Activated naive CD4-positive, alpha-beta T cell treated with anti-CD3 and anti-CD28 coated beads, Interleukin-2, amount 50 U/mL, for 24 hours (primary cell): ENCODE results near the gene ALDH3A1.

Experiments used
- H3K27ac Mint-ChIP-seq: one replicate; pipeline ENCODE4 v1.8.0; 2021; ENCODE audit warnings: mild to moderate bottlenecking, mixed read lengths
- H3K27me3 Mint-ChIP-seq: one replicate; pipeline ENCODE4 v1.8.0; 2021; ENCODE audit warnings: mixed read lengths
- H3K36me3 Mint-ChIP-seq: one replicate; pipeline ENCODE4 v1.8.0; 2021; ENCODE audit warnings: mixed read lengths
- H3K4me1 Mint-ChIP-seq: one replicate; pipeline ENCODE4 v1.8.0; 2021; ENCODE audit warnings: mixed read lengths
- H3K4me3 Mint-ChIP-seq: one replicate; pipeline ENCODE4 v1.8.0; 2021; ENCODE audit warnings: mild to moderate bottlenecking, mixed read lengths
- H3K9me3 Mint-ChIP-seq: one replicate; pipeline ENCODE4 v1.8.0; 2021; ENCODE audit warnings: mixed read lengths

ALDH3A1 gene

GRCh38 chr17:19738757-19739156, 9.3 kb downstream of the ALDH3A1 start:
- H3K4me3 Mint-ChIP-seq = no peak overlapping the region
- no peaks in the 10 kb centered on the region for H3K9me3 Mint-ChIP-seq
- H3K27me3 Mint-ChIP-seq = no peaks in the 10 kb centered on the region
- H3K36me3 Mint-ChIP-seq = no peaks in the 10 kb centered on the region
- H3K4me1 Mint-ChIP-seq = no peaks in the 10 kb centered on the region
- H3K27ac Mint-ChIP-seq = no peak overlapping the region

DNA sequence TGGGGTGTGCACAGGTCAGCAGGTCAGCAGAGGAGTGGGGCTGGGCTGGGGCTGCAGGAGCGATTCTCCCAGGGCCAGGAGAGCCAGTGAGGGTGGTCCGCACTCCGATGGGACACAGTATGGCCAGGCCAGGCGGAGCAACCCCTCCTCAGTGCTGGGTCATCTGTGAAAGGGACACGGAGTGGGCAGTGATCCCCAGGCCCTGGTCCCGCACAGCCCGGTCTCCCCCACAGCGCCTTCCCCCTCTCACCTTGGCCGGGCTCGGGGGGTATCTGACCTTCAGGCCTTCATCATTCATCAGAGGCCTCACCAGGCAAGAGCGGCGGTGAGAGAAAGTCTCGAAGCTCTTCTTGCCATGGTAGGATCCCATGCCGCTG, 10.0 kb downstream of the ALDH3A1 start:
- Mint-ChIP-seq H3K9me3 (no peaks in the 10 kb centered on the region), H3K36me3 (no peaks in the 10 kb centered on the region), H3K27me3 (no peaks in the 10 kb centered on the region), H3K4me3 (no peak overlapping the region), H3K4me1 (no peaks in the 10 kb centered on the region), H3K27ac (no peak overlapping the region)

- H3K27me3 Mint-ChIP-seq = no peaks in the 10 kb centered on the region
Observed at GRCh38 chr17:19737305-19738072, 10.6 kb downstream of the ALDH3A1 start.

GRCh38 chr17:19736071-19736470, 12.0 kb downstream of the ALDH3A1 start:
- Mint-ChIP-seq H3K9me3 (no peaks in the 10 kb centered on the region), H3K27ac (no peak overlapping the region), H3K4me3 (no peak overlapping the region), H3K27me3 (no peaks in the 10 kb centered on the region), H3K36me3 (no peaks in the 10 kb centered on the region), H3K4me1 (no peaks in the 10 kb centered on the region)

More at GRCh38 chr17:19737305-19738072, 10.6 kb downstream of the ALDH3A1 start:
- no peak overlapping the region for H3K27ac Mint-ChIP-seq
- H3K4me3 Mint-ChIP-seq = no peak overlapping the region
- no peaks in the 10 kb centered on the region for H3K4me1 Mint-ChIP-seq
- no peaks in the 10 kb centered on the region for H3K36me3 Mint-ChIP-seq
- no peaks in the 10 kb centered on the region for H3K9me3 Mint-ChIP-seq

GRCh38 chr17:19733953-19734526, 14.1 kb downstream of the ALDH3A1 start:
- H3K9me3 Mint-ChIP-seq = no peaks in the 10 kb centered on the region
- no peaks in the 10 kb centered on the region for H3K4me1 Mint-ChIP-seq
- peak overlapping the region; percentile 61 for H3K27ac Mint-ChIP-seq
- no peaks in the 10 kb centered on the region for H3K27me3 Mint-ChIP-seq
- no peak overlapping the region for H3K4me3 Mint-ChIP-seq
- no peaks in the 10 kb centered on the region for H3K36me3 Mint-ChIP-seq

- Mint-ChIP-seq H3K27me3 (no peaks in the 10 kb centered on the region), H3K4me3 (no peak overlapping the region), H3K36me3 (no peaks in the 10 kb centered on the region), H3K9me3 (no peaks in the 10 kb centered on the region), H3K4me1 (peaks cover under 1% of the 10 kb centered on the region), H3K27ac (no peak overlapping the region)
Observed at GRCh38 chr17:19731626-19732025, 16.5 kb downstream of the ALDH3A1 start.

DNA sequence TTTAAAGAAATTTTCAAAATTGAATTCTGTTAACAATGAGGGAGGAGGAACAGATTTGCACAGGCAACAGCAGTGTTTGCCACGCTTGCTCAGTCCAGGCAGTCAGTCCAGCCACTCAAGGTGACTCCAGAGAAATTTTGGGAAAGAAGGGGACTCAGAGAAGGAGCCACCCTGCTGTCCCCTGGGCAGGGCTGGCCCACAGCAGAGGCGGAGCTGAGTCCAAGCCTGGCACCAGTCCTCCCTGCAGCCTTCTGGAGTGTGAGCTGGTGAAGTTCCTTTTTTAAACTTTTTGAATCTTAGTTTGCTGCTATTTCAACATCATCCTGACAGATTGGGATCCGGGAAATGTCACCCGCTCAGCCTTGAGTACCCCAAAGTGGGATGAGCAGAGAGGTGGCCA, 17.3 kb downstream of the ALDH3A1 start:
- H3K27ac Mint-ChIP-seq = peak overlapping the region; percentile 35
- no peak overlapping the region for H3K4me3 Mint-ChIP-seq
- H3K27me3 Mint-ChIP-seq = no peaks in the 10 kb centered on the region
- H3K36me3 Mint-ChIP-seq = no peaks in the 10 kb centered on the region
- no peaks in the 10 kb centered on the region for H3K9me3 Mint-ChIP-seq
- H3K4me1 Mint-ChIP-seq = peaks cover 5% of the 10 kb centered on the region

- Mint-ChIP-seq H3K36me3 (no peaks in the 10 kb centered on the region), H3K27ac (no peak overlapping the region), H3K4me3 (no peak overlapping the region), H3K4me1 (peaks cover 14% of the 10 kb centered on the region), H3K27me3 (no peaks in the 10 kb centered on the region), H3K9me3 (no peaks in the 10 kb centered on the region)
Observed at GRCh38 chr17:19729900-19730299, 18.2 kb downstream of the ALDH3A1 start.

GRCh38 chr17:19728084-19728495, 20.0 kb downstream of the ALDH3A1 start:
- H3K27ac Mint-ChIP-seq = no peak overlapping the region
- H3K4me3 Mint-ChIP-seq = no peak overlapping the region
- peaks cover 22% of the 10 kb centered on the region for H3K4me1 Mint-ChIP-seq

DNA sequence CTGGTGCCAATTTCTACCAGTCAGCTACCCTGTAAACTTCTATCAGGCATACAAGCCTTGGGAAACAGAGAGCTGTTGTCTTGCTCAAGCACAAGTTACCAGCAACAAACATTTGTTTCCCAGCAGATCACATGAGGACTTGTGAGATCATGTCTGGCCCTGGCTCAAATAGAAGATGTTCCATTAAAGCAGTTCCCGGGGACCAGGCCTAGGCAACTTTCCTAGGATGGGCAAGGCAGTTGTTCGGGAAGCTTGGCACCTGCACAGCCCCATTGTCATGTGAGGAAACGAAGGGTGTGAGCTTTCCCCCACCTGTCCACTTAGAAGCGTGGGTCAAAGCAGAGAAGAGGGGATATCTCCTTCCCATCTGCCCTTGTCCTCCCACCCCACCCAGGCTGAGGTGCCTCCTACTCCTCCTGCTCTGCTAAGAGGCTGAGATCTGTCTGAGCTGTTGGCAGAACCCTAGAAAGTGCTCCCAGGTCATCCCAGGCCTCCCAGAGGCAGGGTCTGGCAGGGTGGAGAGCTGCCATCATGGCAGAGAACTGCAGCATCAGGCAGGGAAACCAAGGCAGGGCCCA, 20.5 kb downstream of the ALDH3A1 start:
- no peaks in the 10 kb centered on the region for H3K36me3 Mint-ChIP-seq
- no peaks in the 10 kb centered on the region for H3K27me3 Mint-ChIP-seq
- no peak overlapping the region for H3K27ac Mint-ChIP-seq
- H3K9me3 Mint-ChIP-seq = no peaks in the 10 kb centered on the region
- H3K4me3 Mint-ChIP-seq = no peak overlapping the region
- peaks cover 22% of the 10 kb centered on the region for H3K4me1 Mint-ChIP-seq

More at GRCh38 chr17:19728084-19728495, 20.0 kb downstream of the ALDH3A1 start:
- Mint-ChIP-seq H3K36me3 (no peaks in the 10 kb centered on the region), H3K9me3 (no peaks in the 10 kb centered on the region), H3K27me3 (no peaks in the 10 kb centered on the region)

DNA sequence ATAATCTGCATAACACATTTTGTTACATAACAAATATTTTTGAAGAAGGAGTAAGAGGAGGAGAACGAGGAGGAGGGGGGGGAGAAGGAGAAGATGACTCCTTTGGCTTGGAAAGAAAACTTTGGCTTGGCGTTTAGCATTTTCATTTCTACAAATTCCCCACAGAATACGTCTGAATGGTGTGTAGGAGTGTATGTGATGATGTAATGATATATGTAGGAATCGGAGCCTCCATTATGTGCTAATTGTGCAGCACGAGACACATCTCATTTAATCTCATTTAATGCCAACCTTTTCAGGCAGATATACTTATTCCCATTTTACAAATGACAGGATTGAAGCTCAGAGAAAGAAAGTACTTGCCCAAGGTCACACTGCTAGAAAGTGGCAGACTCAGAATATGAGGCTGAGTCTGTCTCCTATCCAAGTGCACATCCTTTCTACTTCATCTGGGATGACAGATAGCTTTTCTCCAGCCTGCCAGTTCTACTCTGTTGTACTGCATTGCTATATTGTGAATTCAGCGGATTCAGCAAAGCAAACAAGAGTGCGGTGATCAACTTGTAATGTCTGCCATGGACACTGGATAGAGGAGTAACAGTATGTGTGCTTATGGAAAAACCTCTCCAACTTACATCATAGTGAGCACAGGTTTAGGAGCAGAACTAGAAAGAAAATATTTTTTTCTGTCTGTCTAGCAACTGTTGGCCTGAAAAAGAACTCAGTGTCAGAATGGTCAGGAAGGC, 21.3 kb downstream of the ALDH3A1 start:
- no peaks in the 10 kb centered on the region for H3K36me3 Mint-ChIP-seq
- peaks cover 25% of the 10 kb centered on the region for H3K4me1 Mint-ChIP-seq
- H3K4me3 Mint-ChIP-seq = no peak overlapping the region
- no peaks in the 10 kb centered on the region for H3K27me3 Mint-ChIP-seq
- no peaks in the 10 kb centered on the region for H3K9me3 Mint-ChIP-seq
- peak overlapping the region; percentile 60 for H3K27ac Mint-ChIP-seq

DNA sequence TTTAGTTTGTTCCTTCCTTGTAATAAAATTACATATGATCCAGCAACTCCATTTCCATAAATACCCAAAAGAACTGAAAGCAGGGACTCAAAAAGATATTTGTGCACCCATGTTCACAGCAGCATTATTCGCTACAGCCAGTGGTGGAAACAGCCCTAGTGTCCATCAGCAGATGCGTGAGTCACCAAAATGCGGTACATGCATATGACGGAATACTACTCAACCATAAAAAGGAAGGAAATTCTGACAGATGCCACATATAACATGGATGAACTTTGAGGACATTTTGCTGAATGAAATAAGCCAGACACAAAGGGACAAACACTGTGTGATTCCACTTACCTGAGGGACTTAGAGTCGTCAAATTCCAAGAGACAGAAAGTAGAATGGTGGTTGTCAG, 22.6 kb downstream of the ALDH3A1 start:
- peak overlapping the region; percentile 79 for H3K4me3 Mint-ChIP-seq
- H3K27me3 Mint-ChIP-seq = no peaks in the 10 kb centered on the region
- no peaks in the 10 kb centered on the region for H3K36me3 Mint-ChIP-seq
- H3K4me1 Mint-ChIP-seq = peaks cover 25% of the 10 kb centered on the region
- peak overlapping the region; percentile 74 for H3K27ac Mint-ChIP-seq
- H3K9me3 Mint-ChIP-seq = no peaks in the 10 kb centered on the region

- Mint-ChIP-seq H3K9me3 (no peaks in the 10 kb centered on the region), H3K4me3 (peak overlapping the region; percentile 79), H3K27me3 (no peaks in the 10 kb centered on the region), H3K4me1 (peaks cover 25% of the 10 kb centered on the region), H3K36me3 (no peaks in the 10 kb centered on the region), H3K27ac (peak overlapping the region; percentile 74)
Observed at GRCh38 chr17:19724501-19725420, 23.3 kb downstream of the ALDH3A1 start.

GRCh38 chr17:19723964-19724363, 24.1 kb downstream of the ALDH3A1 start:
- no peaks in the 10 kb centered on the region for H3K27me3 Mint-ChIP-seq
- no peak overlapping the region for H3K27ac Mint-ChIP-seq
- no peaks in the 10 kb centered on the region for H3K36me3 Mint-ChIP-seq
- no peaks in the 10 kb centered on the region for H3K9me3 Mint-ChIP-seq
- no peak overlapping the region for H3K4me3 Mint-ChIP-seq
- H3K4me1 Mint-ChIP-seq = peaks cover 25% of the 10 kb centered on the region
